Raji (cell line): ENCODE data around the gene DCDC2B.

Experiments used
- POLR2A ChIP-seq: IDR thresholded peaks from 2 replicates; pipeline ENCODE4 v1.6.1; 2011; ENCODE audit warnings: low read depth, low read length, control low read depth; ENCODE audit not compliant: insufficient read depth

Gene DCDC2B

DNA sequence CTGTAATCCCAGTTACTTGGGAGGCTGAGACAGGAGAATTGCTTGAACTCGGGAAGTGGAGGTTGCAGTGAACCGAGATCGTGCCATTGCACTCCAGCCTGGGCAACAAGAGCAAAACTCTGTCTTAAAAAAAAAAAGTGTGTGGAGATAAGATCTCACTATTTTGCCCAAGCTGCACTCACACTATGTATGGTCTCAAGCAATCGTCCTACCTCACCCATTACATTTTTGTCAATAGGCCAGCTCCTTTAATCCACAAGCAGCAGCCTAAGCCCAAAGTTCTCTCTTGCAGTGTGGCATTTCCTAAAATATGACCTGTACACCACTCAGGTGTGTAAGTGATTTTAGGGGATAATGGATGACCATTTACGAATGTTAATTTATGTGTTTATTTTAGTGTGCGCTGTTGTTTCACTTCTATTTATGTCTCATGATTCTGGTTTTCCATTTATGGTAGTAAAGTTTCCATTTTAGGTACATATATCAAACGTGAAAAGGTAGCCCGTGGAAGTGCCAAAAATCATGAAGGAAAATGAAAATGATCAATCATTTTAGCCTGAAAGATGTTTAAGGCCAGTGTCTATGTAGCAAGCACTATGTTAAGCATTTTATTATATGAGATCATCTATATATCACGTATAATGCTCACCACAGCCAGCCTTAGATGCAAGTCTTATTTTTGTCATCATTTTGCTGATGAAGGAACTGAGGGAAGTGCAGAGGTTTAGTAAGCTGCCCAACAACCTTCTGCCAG, 47.8 kb downstream of the DCDC2B start:
- no peak for TF ChIP-seq POLR2A

DNA sequence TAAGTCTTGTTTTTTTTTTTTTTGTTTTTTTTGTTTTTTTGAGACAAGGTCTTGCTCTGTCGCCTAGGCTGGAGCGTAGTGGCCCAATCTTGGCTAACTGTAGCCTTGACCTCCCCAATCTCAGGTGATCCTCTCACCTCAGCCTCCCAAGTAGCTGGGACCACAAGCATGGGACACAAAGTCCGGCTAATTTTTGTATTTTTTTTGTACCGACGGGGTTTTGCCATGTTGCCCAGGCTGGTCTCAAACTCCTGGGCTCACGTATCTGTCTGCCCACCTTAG, 48.3 kb downstream of the DCDC2B start:
- no peak for TF ChIP-seq POLR2A

DNA sequence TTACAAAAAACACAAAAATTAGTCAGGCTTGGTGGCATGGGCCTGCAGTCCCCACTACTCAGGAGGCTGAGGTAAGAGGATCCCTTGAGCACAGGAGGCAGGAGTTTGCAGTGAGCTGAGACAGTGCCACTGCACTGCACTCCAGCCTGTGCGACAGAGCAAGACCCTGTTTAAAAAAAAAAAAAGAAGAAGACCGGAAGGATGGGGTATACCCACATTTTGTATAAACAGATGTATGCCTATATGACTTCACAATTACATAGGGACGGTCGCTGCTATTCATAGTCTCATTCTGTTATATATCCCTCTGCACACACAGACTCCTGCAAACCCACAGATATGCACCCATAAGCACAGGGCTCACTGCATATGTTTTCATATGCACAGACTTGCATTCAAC, 54.9 kb downstream of the DCDC2B start:
- TF ChIP-seq POLR2A, result no peak
